CD14-positive monocyte (primary cell): ENCODE results near the gene RNF222. TPM values are rescaled to one million over a fixed set of nuclear protein-coding genes. Genes with fewer than 3 reads are reported as not detected.
A peak's percentile ranks its signal among the peaks of the same experiment; 100 is the strongest.

Experiments used
- DNase-seq, 3 donors: peaks; one replicate each; pipeline ENCODE4 v3.0.0-alpha.2; 2011 to 2022
- H2AFZ ChIP-seq: 2 replicates; pipeline ENCODE4 v1.6.0; 2012; ENCODE audit warnings: mild to moderate bottlenecking, low read depth, low read length, inconsistent platforms; ENCODE audit not compliant: insufficient read depth, poor library complexity, severe bottlenecking
- H3K27ac ChIP-seq, 2 donors: 1 replicate in 1 of 2; 2 replicates in 1 of 2; pipeline ENCODE4 v1.5.1; 2012 to 2013; ENCODE audit warnings: low read length in 2 of 2, control low read depth in 1 of 2, inconsistent platforms in 1 of 2, low read depth in 1 of 2, mild to moderate bottlenecking in 1 of 2
- H3K27me3 ChIP-seq, 2 donors: one replicate each; pipeline versions ENCODE4 v1.6.0 to v1.6.1; 2011 to 2013; ENCODE audit warnings: low read length in 2 of 2; ENCODE audit not compliant: control insufficient read depth in 2 of 2, insufficient read depth in 2 of 2
- H3K36me3 ChIP-seq, 2 donors: replicated peaks in 1 of 2; 1 replicate in 1 of 2; 2 replicates in 1 of 2; pipeline versions ENCODE4 v1.5.1 to v1.6.1; 2012 to 2013; ENCODE audit warnings: low read length in 2 of 2, control low read depth in 1 of 2, inconsistent platforms in 1 of 2, mild to moderate bottlenecking in 1 of 2; ENCODE audit not compliant: insufficient read depth in 2 of 2, control insufficient read depth in 1 of 2
- H3K4me1 ChIP-seq, 2 donors: 1 replicate in 1 of 2; 2 replicates in 1 of 2; pipeline versions ENCODE4 v1.5.1 to v1.6.1; 2012 to 2013; ENCODE audit warnings: low read length in 2 of 2, control low read depth in 1 of 2, inconsistent platforms in 1 of 2, mild to moderate bottlenecking in 1 of 2, moderate library complexity in 1 of 2; ENCODE audit not compliant: insufficient read depth in 2 of 2, control insufficient read depth in 1 of 2
- H3K4me2 ChIP-seq: replicated peaks from 2 replicates; pipeline ENCODE3; 2012; ENCODE audit warnings: low read length, moderate library complexity, mild to moderate bottlenecking; ENCODE audit not compliant: poor library complexity, severe bottlenecking; ENCODE audit errors: extremely low read depth
- H3K4me3 ChIP-seq, 3 experiments: fragments of 200-600 bp in 1 of 3; sonication (generic) in 1 of 3; replicated peaks in 1 of 3; 1 replicate in 2 of 3; 2 replicates in 1 of 3; pipeline ENCODE4 v1.5.1; 2011 to 2013; ENCODE audit warnings: low read length in 3 of 3, mild to moderate bottlenecking in 3 of 3, control low read depth in 2 of 3, low read depth in 2 of 3, inconsistent platforms in 1 of 3, moderate library complexity in 1 of 3
- H3K79me2 ChIP-seq: 2 replicates; pipeline ENCODE4 v1.6.0; 2012; ENCODE audit warnings: mild to moderate bottlenecking, control low read depth, inconsistent platforms, low read length, moderate library complexity; ENCODE audit not compliant: insufficient read depth
- H3K9ac ChIP-seq: 2 replicates; pipeline ENCODE4 v1.6.0; 2017; ENCODE audit warnings: low read length, mild to moderate bottlenecking; ENCODE audit not compliant: insufficient read depth, poor library complexity, severe bottlenecking
- H3K9me3 ChIP-seq, 2 donors: replicated peaks in 1 of 2; 1 replicate in 1 of 2; 2 replicates in 1 of 2; pipeline versions ENCODE4 v1.5.1 to v1.6.1; 2012 to 2013; ENCODE audit warnings: low read length in 2 of 2, control low read depth in 1 of 2; ENCODE audit not compliant: control insufficient read depth in 1 of 2, insufficient read depth in 1 of 2
- H4K20me1 ChIP-seq: 2 replicates; pipeline ENCODE4 v1.6.0; 2012; ENCODE audit warnings: mild to moderate bottlenecking, low read length, control low read depth, moderate library complexity; ENCODE audit not compliant: insufficient read depth
- H3K27ac Mint-ChIP-seq, 7 donors: one replicate each; pipeline ENCODE4 v1.8.0; 2020; ENCODE audit warnings: mild to moderate bottlenecking in 7 of 7, mixed read lengths in 7 of 7, moderate library complexity in 6 of 7, inconsistent platforms in 2 of 7
- H3K27me3 Mint-ChIP-seq, 3 donors: one replicate each; pipeline ENCODE4 v1.8.0; 2021 to 2022; ENCODE audit warnings: low read depth in 3 of 3, mild to moderate bottlenecking in 3 of 3, mixed read lengths in 3 of 3, moderate library complexity in 3 of 3, inconsistent platforms in 1 of 3
- H3K36me3 Mint-ChIP-seq, 2 donors: one replicate each; pipeline ENCODE4 v1.8.0; 2020; ENCODE audit warnings: mixed read lengths in 2 of 2, inconsistent platforms in 1 of 2, mild to moderate bottlenecking in 1 of 2
- H3K4me1 Mint-ChIP-seq: one replicate; pipeline ENCODE4 v1.8.0; 2020; ENCODE audit warnings: mild to moderate bottlenecking, mixed read lengths
- H3K4me3 Mint-ChIP-seq, 2 donors: one replicate each; pipeline ENCODE4 v1.8.0; 2020; ENCODE audit warnings: mild to moderate bottlenecking in 2 of 2, mixed read lengths in 2 of 2, moderate library complexity in 1 of 2
- H3K9me3 Mint-ChIP-seq, 7 donors: one replicate each; pipeline ENCODE4 v1.8.0; 2020 to 2022; ENCODE audit warnings: mixed read lengths in 7 of 7, mild to moderate bottlenecking in 6 of 7, moderate library complexity in 6 of 7, inconsistent platforms in 2 of 7
- CTCF ChIP-seq: fragments of 200-600 bp; IDR thresholded peaks from one replicate; pipeline ENCODE4 v1.8.0; 2022; ENCODE audit warnings: antibody characterized with exemption, mild to moderate bottlenecking
- WGBS: methylation state at CpG from one replicate; pipeline ENCODE4 v1.1.5; 2013; ENCODE audit warnings: missing lambda C conversion rate; ENCODE audit not compliant: insufficient coverage; 5-methylcytosine and 5-hydroxymethylcytosine counted together
- intact Hi-C, 2 donors: fragments of 100-400 bp; cut with micrococcal nuclease; formaldehyde crosslinking; loops; one replicate each; pipeline versions ENCODE4 v1.15.0 to v1.15.1; 2023
- polyA plus RNA-seq, 3 donors: library from polyadenylated mRNA; depleted of rRNA in 1 of 3; unstranded in 2 of 3; stranded (reverse) in 1 of 3; fragments of 300-500 nt in 2 of 3; fragments of >200 nt in 1 of 3; fragmentation: Illumina TruSeq in 2 of 3; gene quantifications; 1 replicate in 2 of 3; 2 replicates in 1 of 3; pipeline ENCODE4 v1.2.3, GENCODE V29; 2012 to 2021

Gene RNF222
- polyA plus RNA-seq, 3 donors: not detected

DNA sequence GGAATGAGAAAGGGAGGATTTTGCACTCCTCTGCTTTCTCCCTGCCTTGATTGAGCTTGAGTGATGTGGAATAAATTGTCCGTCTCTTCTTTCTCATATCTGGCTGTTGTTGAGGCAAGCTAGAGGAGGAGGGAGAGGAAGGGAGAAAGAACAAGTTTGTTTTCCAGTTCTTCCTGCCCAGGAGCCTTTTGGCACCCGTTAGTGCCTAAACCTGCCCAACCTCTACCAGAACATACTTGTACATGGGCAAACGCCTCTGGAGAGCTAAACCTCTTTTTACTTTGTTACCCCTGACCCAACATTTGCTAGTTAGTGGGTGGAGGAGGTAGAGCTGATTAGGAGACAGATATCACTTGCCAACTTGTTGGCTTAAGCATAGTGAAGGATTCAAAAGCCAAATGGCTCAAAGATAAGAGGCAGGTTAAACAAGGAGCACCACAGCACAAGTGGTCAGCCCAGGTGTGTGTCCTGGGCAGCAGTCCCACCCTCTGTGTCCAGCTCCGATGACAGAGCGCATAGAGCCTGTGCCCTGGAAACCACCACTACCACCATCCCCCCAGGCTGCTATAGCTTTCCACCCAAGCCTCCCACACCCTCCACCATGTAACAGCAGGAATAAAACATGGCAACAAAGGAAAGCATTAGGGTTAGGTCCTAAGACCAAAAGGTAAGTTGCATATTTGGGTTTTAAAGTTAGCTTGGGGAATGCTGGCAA, 51.5 kb downstream of the RNF222 start:
- H3K27ac Mint-ChIP-seq: no peak overlapping the region
- TF ChIP-seq CTCF: no peak
- H3K4me1 ChIP-seq: no peaks in the 10 kb centered on the region
- WGBS: no CpG with 5 or more reads among the region's 5 CpGs
- H3K9me3 Mint-ChIP-seq: peaks cover 0 to 3% (median 0%) of the 10 kb centered on the region in 7 donors
- H3K27ac ChIP-seq: no peak overlapping the region
- H4K20me1 ChIP-seq: no peaks in the 10 kb centered on the region
- no peak overlapping the region for H2AFZ ChIP-seq
- no peaks in the 10 kb centered on the region for H3K79me2 ChIP-seq
- H3K27me3 Mint-ChIP-seq: peaks cover 21 to 30% (median 28%) of the 10 kb centered on the region in 3 donors
- peak overlapping the region in 1 of 2 donors; percentile 41 for H3K4me3 Mint-ChIP-seq
- H3K36me3 ChIP-seq: no peaks in the 10 kb centered on the region
- H3K27me3 ChIP-seq: peaks cover 0 to 25% of the 10 kb centered on the region in 2 donors
- no peak overlapping the region for H3K9ac ChIP-seq
- H3K36me3 Mint-ChIP-seq: no peaks in the 10 kb centered on the region
- H3K9me3 ChIP-seq: no peaks in the 10 kb centered on the region
- no peak for DNase-seq
- H3K4me1 Mint-ChIP-seq: peaks cover 5% of the 10 kb centered on the region
- no peak overlapping the region for H3K4me2 ChIP-seq
- no peak overlapping the region for H3K4me3 ChIP-seq
- intact Hi-C loops: no loop called here

DNA sequence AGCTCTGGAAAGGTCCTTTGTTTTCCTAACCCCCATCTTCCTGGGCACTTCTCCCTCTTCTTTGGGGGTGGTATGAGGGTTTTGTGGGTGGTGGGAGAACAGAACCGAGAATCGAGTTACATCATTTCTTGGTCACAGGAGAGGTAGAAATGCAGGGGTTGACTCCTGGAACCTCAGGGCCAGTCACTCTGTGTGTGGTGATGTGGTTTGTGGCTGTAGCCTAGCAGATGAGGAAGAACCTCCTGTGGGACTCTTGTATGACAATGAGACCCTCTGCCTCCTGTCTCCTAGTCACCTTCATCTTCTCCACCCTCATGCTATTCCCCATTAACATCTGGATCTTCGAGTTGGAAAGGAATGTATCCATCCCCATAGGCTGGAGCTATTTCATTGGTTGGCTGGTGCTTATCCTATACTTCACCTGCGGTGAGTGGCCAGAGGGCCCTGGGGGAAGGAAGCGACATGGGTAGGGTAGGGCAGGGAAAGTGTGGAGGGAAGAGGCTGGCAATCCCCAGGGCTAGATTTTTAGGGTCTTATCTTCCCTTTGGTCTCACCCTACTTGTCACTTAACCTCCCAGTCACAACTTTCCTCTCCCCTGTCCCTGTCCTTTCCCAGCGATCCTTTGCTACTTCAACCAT, 52.5 kb downstream of the RNF222 start:
- Histone ChIP-seq H3K27me3 (peaks cover 0 to 25% of the 10 kb centered on the region in 2 donors), H3K79me2 (no peaks in the 10 kb centered on the region), H3K9ac (no peak overlapping the region), H3K9me3 (no peaks in the 10 kb centered on the region), H3K36me3 (no peaks in the 10 kb centered on the region), H3K4me3 (no peak overlapping the region), H3K27ac (no peak overlapping the region), H2AFZ (no peak overlapping the region), H3K4me1 (no peaks in the 10 kb centered on the region), H3K4me2 (no peak overlapping the region), H4K20me1 (no peaks in the 10 kb centered on the region)
- H3K9me3 Mint-ChIP-seq: peaks cover 0 to 3% (median 0%) of the 10 kb centered on the region in 7 donors
- WGBS: 100% methylated on average over 1 of the region's 6 CpGs
- TF ChIP-seq CTCF: no peak
- H3K4me3 Mint-ChIP-seq: no peak overlapping the region
- no peaks in the 10 kb centered on the region for H3K36me3 Mint-ChIP-seq
- no peak for DNase-seq
- H3K27ac Mint-ChIP-seq: no peak overlapping the region
- peaks cover 21 to 30% (median 28%) of the 10 kb centered on the region in 3 donors for H3K27me3 Mint-ChIP-seq
- intact Hi-C loops: no loop called here
- peaks cover 5% of the 10 kb centered on the region for H3K4me1 Mint-ChIP-seq
